B cell (primary cell): ENCODE measurements around the gene DAB2IP.

ENCODE experiments used
- EZH2 ChIP-seq: IDR thresholded peaks from 2 replicates; pipeline ENCODE4 v1.6.1; 2012; ENCODE audit warnings: borderline replicate concordance, low read depth, mild to moderate bottlenecking, moderate library complexity, low read length; ENCODE audit not compliant: insufficient read depth, poor library complexity, severe bottlenecking
- TF ChIP-seq, protein P1 (sequence below): fragments of 200-600 bp; IDR thresholded peaks from one replicate; pipeline ENCODE4 v1.8.0; 2022; ENCODE audit warnings: antibody characterized with exemption, mild to moderate bottlenecking

DNA sequence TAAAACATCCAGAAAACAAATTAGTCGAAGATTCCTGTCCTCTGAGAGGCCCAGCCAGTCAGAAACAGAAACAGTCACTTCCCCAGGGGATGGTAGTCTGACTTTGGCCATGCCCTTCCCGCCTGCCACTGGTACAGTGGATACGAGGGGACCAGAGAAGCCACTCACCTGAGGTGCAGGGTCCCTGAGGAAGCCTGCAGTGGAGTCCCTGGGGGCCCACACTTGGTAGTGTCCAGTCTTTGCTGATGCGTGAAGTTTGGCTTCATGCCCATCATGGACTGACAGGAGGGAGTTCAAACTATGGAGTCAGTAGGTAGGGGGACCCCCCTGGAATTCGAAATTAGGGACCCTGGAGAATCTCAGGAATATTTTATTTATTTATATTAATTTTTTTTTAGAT lies 147.5 kb downstream of the DAB2IP start:
- TF ChIP-seq, protein P1, sequence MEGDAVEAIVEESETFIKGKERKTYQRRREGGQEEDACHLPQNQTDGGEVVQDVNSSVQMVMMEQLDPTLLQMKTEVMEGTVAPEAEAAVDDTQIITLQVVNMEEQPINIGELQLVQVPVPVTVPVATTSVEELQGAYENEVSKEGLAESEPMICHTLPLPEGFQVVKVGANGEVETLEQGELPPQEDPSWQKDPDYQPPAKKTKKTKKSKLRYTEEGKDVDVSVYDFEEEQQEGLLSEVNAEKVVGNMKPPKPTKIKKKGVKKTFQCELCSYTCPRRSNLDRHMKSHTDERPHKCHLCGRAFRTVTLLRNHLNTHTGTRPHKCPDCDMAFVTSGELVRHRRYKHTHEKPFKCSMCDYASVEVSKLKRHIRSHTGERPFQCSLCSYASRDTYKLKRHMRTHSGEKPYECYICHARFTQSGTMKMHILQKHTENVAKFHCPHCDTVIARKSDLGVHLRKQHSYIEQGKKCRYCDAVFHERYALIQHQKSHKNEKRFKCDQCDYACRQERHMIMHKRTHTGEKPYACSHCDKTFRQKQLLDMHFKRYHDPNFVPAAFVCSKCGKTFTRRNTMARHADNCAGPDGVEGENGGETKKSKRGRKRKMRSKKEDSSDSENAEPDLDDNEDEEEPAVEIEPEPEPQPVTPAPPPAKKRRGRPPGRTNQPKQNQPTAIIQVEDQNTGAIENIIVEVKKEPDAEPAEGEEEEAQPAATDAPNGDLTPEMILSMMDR = no peak
- TF ChIP-seq EZH2 = no peak
